Activated T-cell treated with anti-CD3 and anti-CD28 coated beads, Interleukin-2, amount 50 U/mL, for 4 hours (primary cell): ENCODE data around the gene CHRNB4. TPM values are rescaled to one million over a fixed set of nuclear protein-coding genes. Genes with fewer than 3 reads are reported as not detected.
"Not testable (repeated sequence)": the region's sequence is repeated elsewhere in the genome, so short reads cannot be mapped to it uniquely, and the experiment has no call there.

Experiments used
- ATAC-seq, 2 donors: fragments of 200-7000 bp; cut with Tn5 transposase; one replicate each; pipeline ENCODE4 v1.10.0; 2021
- DNase-seq: peaks from one replicate; pipeline ENCODE4 v3.0.0-alpha.2; 2020
- H3K27me3 Mint-ChIP-seq: one replicate; pipeline ENCODE4 v1.8.0; 2021; ENCODE audit warnings: low read depth, mixed read lengths
- H3K36me3 Mint-ChIP-seq: one replicate; pipeline ENCODE4 v1.8.0; 2022; ENCODE audit warnings: mixed read lengths; ENCODE audit not compliant: insufficient read depth
- H3K4me1 Mint-ChIP-seq: one replicate; pipeline ENCODE4 v1.8.0; 2021; ENCODE audit warnings: low read depth, mixed read lengths
- H3K4me3 Mint-ChIP-seq: one replicate; pipeline ENCODE4 v1.8.0; 2021; ENCODE audit warnings: mild to moderate bottlenecking, moderate library complexity, mixed read lengths
- H3K9me3 Mint-ChIP-seq: one replicate; pipeline ENCODE4 v1.8.0; 2021; ENCODE audit warnings: mixed read lengths
- total RNA-seq, 3 donors: library from RNA; stranded (reverse); gene quantifications; one replicate each; pipeline ENCODE4 v1.2.1, GENCODE V29; 2021

The CHRNB4 gene
- total RNA-seq: not detected

- Mint-ChIP-seq H3K36me3 (no peaks in the 10 kb centered on the region), H3K9me3 (no peaks in the 10 kb centered on the region), H3K4me1 (peaks cover 12% of the 10 kb centered on the region), H3K4me3 (peak within 1 kb of the TSS; percentile 54), H3K27me3 (peaks cover 19% of the 10 kb centered on the region)
- ATAC-seq (peak; percentile 74 to 75), DNase-seq (no peak)
Observed at GRCh38 chr15:78641102-78641748, at the start of gene CHRNB4. Gene CHRNB4, minus strand, starts transcription at chr15:78641210. Its CDS starts 77 bp downstream, at chr15:78641133.

- peaks cover 4% of the 10 kb centered on the region for H3K4me1 Mint-ChIP-seq
- ATAC-seq: no peak
Observed at GRCh38 chr15:78689626-78690025, 48.6 kb upstream of the CHRNB4 start.

GRCh38 chr15:78685925-78686324 is 44.9 kb upstream of the CHRNB4 start:
- Mint-ChIP-seq H3K27me3 (peaks cover 6% of the 10 kb centered on the region), H3K36me3 (no peaks in the 10 kb centered on the region), H3K4me1 (peaks cover 4% of the 10 kb centered on the region), H3K9me3 (no peaks in the 10 kb centered on the region), H3K4me3 (no peak overlapping the region)
- ATAC-seq (no peak), DNase-seq (no peak)

More at GRCh38 chr15:78689626-78690025, 48.6 kb upstream of the CHRNB4 start:
- Mint-ChIP-seq H3K36me3 (no peaks in the 10 kb centered on the region), H3K9me3 (no peaks in the 10 kb centered on the region), H3K27me3 (peaks cover 2% of the 10 kb centered on the region), H3K4me3 (no peak overlapping the region)
- DNase-seq: no peak

- Mint-ChIP-seq H3K36me3 (no peaks in the 10 kb centered on the region), H3K4me3 (no peak overlapping the region), H3K9me3 (no peaks in the 10 kb centered on the region), H3K27me3 (peaks cover 6% of the 10 kb centered on the region), H3K4me1 (peaks cover 4% of the 10 kb centered on the region)
- ATAC-seq (no peak), DNase-seq (no peak)
Observed at GRCh38 chr15:78685159-78685921, 44.3 kb upstream of the CHRNB4 start.

- Mint-ChIP-seq H3K4me3 (no peak overlapping the region), H3K36me3 (no peaks in the 10 kb centered on the region), H3K9me3 (no peaks in the 10 kb centered on the region), H3K27me3 (peaks cover 6% of the 10 kb centered on the region), H3K4me1 (peaks cover 4% of the 10 kb centered on the region)
- DNase-seq: no peak
- no peak for ATAC-seq
Observed at GRCh38 chr15:78684657-78685056, 43.6 kb upstream of the CHRNB4 start.

- DNase-seq, H3K9me3 Mint-ChIP-seq, H3K4me1 Mint-ChIP-seq, ATAC-seq, H3K36me3 Mint-ChIP-seq, H3K27me3 Mint-ChIP-seq, H3K4me3 Mint-ChIP-seq: not testable (repeated sequence)
Observed at GRCh38 chr15:78683599-78683998, 42.6 kb upstream of the CHRNB4 start.

GRCh38 chr15:78682693-78683410 is 41.8 kb upstream of the CHRNB4 start:
- no peak for ATAC-seq
- H3K27me3 Mint-ChIP-seq: peaks cover 4% of the 10 kb centered on the region
- H3K4me3 Mint-ChIP-seq: no peak overlapping the region
- DNase-seq: no peak
- no peaks in the 10 kb centered on the region for H3K9me3 Mint-ChIP-seq
- no peaks in the 10 kb centered on the region for H3K36me3 Mint-ChIP-seq
- H3K4me1 Mint-ChIP-seq: peaks cover 4% of the 10 kb centered on the region

- no peak for ATAC-seq
- Mint-ChIP-seq H3K4me1 (peaks cover 4% of the 10 kb centered on the region), H3K27me3 (peaks cover 4% of the 10 kb centered on the region), H3K4me3 (no peak overlapping the region), H3K9me3 (no peaks in the 10 kb centered on the region), H3K36me3 (no peaks in the 10 kb centered on the region)
- no peak for DNase-seq
Observed at GRCh38 chr15:78682004-78682651, 41.1 kb upstream of the CHRNB4 start.

- Mint-ChIP-seq H3K36me3 (no peaks in the 10 kb centered on the region), H3K27me3 (peaks cover 4% of the 10 kb centered on the region), H3K4me1 (peaks cover 4% of the 10 kb centered on the region), H3K9me3 (no peaks in the 10 kb centered on the region), H3K4me3 (no peak overlapping the region)
- ATAC-seq: no peak
- no peak for DNase-seq
Observed at GRCh38 chr15:78681281-78682003, 40.4 kb upstream of the CHRNB4 start.

GRCh38 chr15:78680431-78681075 is 39.5 kb upstream of the CHRNB4 start:
- H3K36me3 Mint-ChIP-seq: no peaks in the 10 kb centered on the region
- H3K27me3 Mint-ChIP-seq: peaks cover 4% of the 10 kb centered on the region
- H3K4me1 Mint-ChIP-seq: peaks cover under 1% of the 10 kb centered on the region
- no peak for ATAC-seq
- H3K4me3 Mint-ChIP-seq: no peak overlapping the region
- H3K9me3 Mint-ChIP-seq: no peaks in the 10 kb centered on the region
- no peak for DNase-seq

- H3K4me1 Mint-ChIP-seq: no peaks in the 10 kb centered on the region
- H3K4me3 Mint-ChIP-seq: no peak overlapping the region
- H3K36me3 Mint-ChIP-seq: no peaks in the 10 kb centered on the region
- H3K9me3 Mint-ChIP-seq: no peaks in the 10 kb centered on the region
- ATAC-seq (no peak), DNase-seq (no peak)
- H3K27me3 Mint-ChIP-seq: peaks cover 4% of the 10 kb centered on the region
Observed at GRCh38 chr15:78679089-78679511, 38.1 kb upstream of the CHRNB4 start.

GRCh38 chr15:78676424-78677110 is 35.6 kb upstream of the CHRNB4 start:
- Mint-ChIP-seq H3K36me3 (no peaks in the 10 kb centered on the region), H3K4me1 (no peaks in the 10 kb centered on the region), H3K27me3 (no peaks in the 10 kb centered on the region), H3K9me3 (no peaks in the 10 kb centered on the region), H3K4me3 (no peak overlapping the region)
- DNase-seq: no peak
- no peak for ATAC-seq
